Measurements from ENCODE around the gene MAPK8.

MAPK8 gene

DNA sequence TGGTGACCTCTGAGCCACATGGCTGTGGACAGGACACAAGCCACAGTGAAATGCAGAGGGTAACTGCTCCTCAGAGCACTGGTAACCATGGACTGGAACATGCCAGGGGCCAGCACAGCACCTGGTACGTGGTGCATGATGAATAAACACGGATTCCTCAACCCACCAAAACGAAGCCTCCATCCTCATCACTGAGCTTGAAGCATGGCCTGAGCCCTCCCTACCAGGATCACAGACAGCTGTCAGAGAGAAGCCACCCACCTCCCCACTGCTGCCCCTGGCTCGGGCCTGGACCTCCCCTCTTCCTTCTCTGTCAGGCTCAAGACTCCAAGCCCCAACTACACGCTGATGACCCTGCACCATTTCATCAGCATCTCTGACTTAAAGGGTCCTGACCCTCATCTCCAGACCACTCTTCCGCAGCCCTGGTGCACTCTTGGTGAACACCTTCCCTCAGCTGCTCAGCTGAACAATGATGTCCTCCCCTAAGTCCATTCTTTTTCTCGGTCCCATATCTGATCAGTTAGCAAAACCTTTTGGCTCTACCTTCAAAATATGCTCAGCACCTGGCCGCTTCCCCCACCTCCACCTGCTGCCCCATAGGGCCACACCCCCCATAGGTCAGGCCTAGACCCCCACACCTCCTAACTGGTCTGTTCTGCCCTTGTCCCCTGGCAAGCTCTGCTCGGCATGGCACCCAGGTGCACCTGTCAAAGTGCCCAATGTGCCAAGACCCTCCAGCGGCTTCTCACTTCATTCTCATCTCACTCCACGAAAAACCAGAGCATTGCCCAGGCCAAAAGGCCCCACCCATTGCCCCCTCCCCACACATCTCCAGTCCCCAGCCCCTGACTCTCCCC lies 141.1 kb downstream of the MAPK8 start:
- TF ChIP-seq ZFX (IDR thresholded peaks at IDR 0.05; ENCODE audit: borderline replicate concordance) (no peak), CTCF (IDR thresholded peaks at IDR 0.05) (no peak)

GRCh38 chr10:48448796-48449195 lies 142.3 kb downstream of the MAPK8 start:
- H3K27ac ChIP-seq = no peak overlapping the region
- TF ChIP-seq CTCF (IDR thresholded peaks at IDR 0.05) = no peak
- no peak for TF ChIP-seq ZFX (IDR thresholded peaks at IDR 0.05; ENCODE audit: borderline replicate concordance)

More for the DNA sequence above, 141.1 kb downstream of the MAPK8 start:
- H3K27ac ChIP-seq = no peak overlapping the region

- H3K27ac ChIP-seq = no peak overlapping the region
- no peak for TF ChIP-seq ZFX (IDR thresholded peaks at IDR 0.05; ENCODE audit: borderline replicate concordance)
- TF ChIP-seq CTCF (IDR thresholded peaks at IDR 0.05) = no peak
Measured at GRCh38 chr10:48449501-48450232, 143.2 kb downstream of the MAPK8 start.

- H3K27ac ChIP-seq = no peak overlapping the region
- TF ChIP-seq CTCF (IDR thresholded peaks at IDR 0.05) = no peak
- TF ChIP-seq ZFX (IDR thresholded peaks at IDR 0.05; ENCODE audit: borderline replicate concordance) = no peak
Measured at GRCh38 chr10:48450233-48450740, 143.8 kb downstream of the MAPK8 start.

- no peak overlapping the region for H3K27ac ChIP-seq
- TF ChIP-seq ZFX (IDR thresholded peaks at IDR 0.05; ENCODE audit: borderline replicate concordance) (no peak), CTCF (IDR thresholded peaks at IDR 0.05) (no peak)
Measured at GRCh38 chr10:48450741-48451466, 144.4 kb downstream of the MAPK8 start.

GRCh38 chr10:48451969-48452878 lies 145.7 kb downstream of the MAPK8 start:
- H3K27ac ChIP-seq = no peak overlapping the region

More at GRCh38 chr10:48451969-48452878, 145.7 kb downstream of the MAPK8 start:
- TF ChIP-seq CTCF (IDR thresholded peaks at IDR 0.05) = no peak
- TF ChIP-seq ZFX (IDR thresholded peaks at IDR 0.05; ENCODE audit: borderline replicate concordance) = no peak

All from 22Rv1 (cell line).